ENCODE results near the gene PPM1A. TPM values are rescaled to one million over a fixed set of nuclear protein-coding genes. Genes with fewer than 3 reads are reported as not detected.

PPM1A gene
- total and polyA plus RNA-seq, 2 donors (not counting 1 experiment from before 2014, with no cell fraction given) = 15.5 to 59.0 TPM

- ChIA-PET POLR2A (no interaction called here), CTCF (interaction anchor here (1.7 kb wide), 1 partner anchor 12 kb away, joined by 8 read pairs; no protein-coding TSS in a partner anchor)
- Histone ChIP-seq H2AFZ (ENCODE audit: insufficient read depth, low read depth, low read length, poor library complexity, severe bottlenecking) (no peak overlapping the region), H4K20me1 (ENCODE audit: control insufficient read depth, insufficient read depth, low read length, poor library complexity, severe bottlenecking) (peaks cover 58% of the 10 kb centered on the region), H3K4me2 (replicated peaks; ENCODE audit: low read depth, low read length, poor library complexity, severe bottlenecking) (no peak overlapping the region), H3K79me2 (ENCODE audit: control insufficient read depth, insufficient read depth, low read length) (peaks cover 94% of the 10 kb centered on the region), H3K9me3 (ENCODE audit: control extremely low read depth in 1 of 3, control insufficient read depth in 2 of 3, insufficient read depth in 1 of 3, low read length in 2 of 3) (no peaks in the 10 kb centered on the region), H3K27me3 (replicated peaks in 1 of 4; ENCODE audit: control extremely low read depth in 1 of 4, control insufficient read depth in 3 of 4, insufficient read depth in 4 of 4, low read length in 3 of 4) (no peaks in the 10 kb centered on the region), H3K4me1 (ENCODE audit: control insufficient read depth in 2 of 2, insufficient read depth in 2 of 2, low read length in 2 of 2) (peaks cover 8 to 16% of the 10 kb centered on the region in 2 donors), H3K4me3 (ENCODE audit: control extremely low read depth in 1 of 5, extremely low read depth in 1 of 5, insufficient read depth in 1 of 5, low read depth in 2 of 5, low read length in 4 of 5) (no peak overlapping the region), H3K27ac (ENCODE audit: low read length in 2 of 2) (no peak overlapping the region), H3K36me3 (replicated peaks in 1 of 2; ENCODE audit: control extremely low read depth in 1 of 2, control insufficient read depth in 1 of 2, extremely low read depth in 1 of 2, insufficient read depth in 2 of 2, low read length in 1 of 2) (no peaks in the 10 kb centered on the region), H3K9ac (ENCODE audit: low read length) (no peak overlapping the region)
- Mint-ChIP-seq H3K4me3 (no peak overlapping the region), H3K27me3 (no peaks in the 10 kb centered on the region), H3K4me1 (peaks cover 53% of the 10 kb centered on the region), H3K9me3 (ENCODE audit: insufficient read depth) (no peaks in the 10 kb centered on the region), H3K27ac (no peak overlapping the region)
- DNase-seq (no peak), ATAC-seq (ENCODE audit: low read depth) (no peak)
- intact Hi-C loops (cut with micrococcal nuclease) = loop anchor here (5.0 kb wide), 2 partner anchors 33 to 1443 kb away; partner anchors contain the start of gene HIF1A
- TF ChIP-seq EZH2 (IDR thresholded peaks at IDR 0.05; ENCODE audit: borderline replicate concordance, insufficient read depth, low read depth, low read length, poor library complexity, severe bottlenecking) (no peak), CTCF (IDR thresholded peaks at IDR 0.05) (no peak)
- WGBS (ENCODE audit: insufficient coverage) = 100% methylated on average over 1 of the region's 1 CpG
Measured at GRCh38 chr14:60254176-60254575, 5.2 kb downstream of the PPM1A start.

- no peak overlapping the region for H3K27ac Mint-ChIP-seq
- ChIA-PET CTCF (interaction anchor here (1.6 kb wide), 1 partner anchor 7 kb away, joined by 4 read pairs; no protein-coding TSS in a partner anchor), POLR2A (no interaction called here)
- TF ChIP-seq CTCF (IDR thresholded peaks at IDR 0.05) = no peak
- TF ChIP-seq EZH2 (IDR thresholded peaks at IDR 0.05; ENCODE audit: borderline replicate concordance, insufficient read depth, low read depth, low read length, poor library complexity, severe bottlenecking) = no peak
- Histone ChIP-seq H3K4me3 (ENCODE audit: control extremely low read depth in 1 of 5, extremely low read depth in 1 of 5, insufficient read depth in 1 of 5, low read depth in 2 of 5, low read length in 4 of 5) (no peak overlapping the region), H3K79me2 (ENCODE audit: control insufficient read depth, insufficient read depth, low read length) (peaks cover 87% of the 10 kb centered on the region), H2AFZ (ENCODE audit: insufficient read depth, low read depth, low read length, poor library complexity, severe bottlenecking) (no peak overlapping the region), H3K36me3 (replicated peaks in 1 of 2; ENCODE audit: control extremely low read depth in 1 of 2, control insufficient read depth in 1 of 2, extremely low read depth in 1 of 2, insufficient read depth in 2 of 2, low read length in 1 of 2) (peaks cover 0 to 3% of the 10 kb centered on the region in 2 experiments), H3K4me2 (replicated peaks; ENCODE audit: low read depth, low read length, poor library complexity, severe bottlenecking) (no peak overlapping the region), H3K9ac (ENCODE audit: low read length) (no peak overlapping the region), H4K20me1 (ENCODE audit: control insufficient read depth, insufficient read depth, low read length, poor library complexity, severe bottlenecking) (peaks cover 48% of the 10 kb centered on the region), H3K27me3 (replicated peaks in 1 of 4; ENCODE audit: control extremely low read depth in 1 of 4, control insufficient read depth in 3 of 4, insufficient read depth in 4 of 4, low read length in 3 of 4) (no peaks in the 10 kb centered on the region), H3K27ac (ENCODE audit: low read length in 2 of 2) (no peak overlapping the region), H3K9me3 (ENCODE audit: control extremely low read depth in 1 of 3, control insufficient read depth in 2 of 3, insufficient read depth in 1 of 3, low read length in 2 of 3) (peaks cover 0 to 7% (median 1%) of the 10 kb centered on the region in 3 donors), H3K4me1 (ENCODE audit: control insufficient read depth in 2 of 2, insufficient read depth in 2 of 2, low read length in 2 of 2) (peaks cover 0 to 3% of the 10 kb centered on the region in 2 donors)
- intact Hi-C loops (cut with micrococcal nuclease) = no loop called here
- no CpG with 5 or more reads among the region's 1 CpG for WGBS (ENCODE audit: insufficient coverage)
- H3K4me3 Mint-ChIP-seq = no peak overlapping the region
- H3K27me3 Mint-ChIP-seq = no peaks in the 10 kb centered on the region
- peaks cover 35% of the 10 kb centered on the region for H3K4me1 Mint-ChIP-seq
- H3K9me3 Mint-ChIP-seq (ENCODE audit: insufficient read depth) = no peaks in the 10 kb centered on the region
- ATAC-seq (ENCODE audit: low read depth) = no peak
- no peak for DNase-seq
Measured at GRCh38 chr14:60257865-60258264, 8.8 kb downstream of the PPM1A start.

Measured in B cell (primary cell).